HepG2 (cell line): ENCODE measurements around the gene DNASE1L2. TPM values are rescaled to one million over a fixed set of nuclear protein-coding genes. Genes with fewer than 3 reads are reported as not detected.

Source experiments
- ATF3 ChIP-seq: sonication (generic); formaldehyde crosslinking; IDR thresholded peaks from 2 replicates; pipeline ENCODE4 v1.4.0; 2020; ENCODE audit warnings: missing genetic modification reagents
- BATF2 ChIP-seq: sonication (generic); formaldehyde crosslinking; IDR thresholded peaks from 2 replicates; pipeline ENCODE4 v1.8.0; 2022; ENCODE audit warnings: mild to moderate bottlenecking, missing genetic modification reagents, moderate library complexity
- CENPX ChIP-seq: sonication (generic); formaldehyde crosslinking; IDR thresholded peaks from 2 replicates; pipeline ENCODE4 v1.9.0; 2021; ENCODE audit warnings: mild to moderate bottlenecking, missing genetic modification reagents, moderate library complexity
- CHCHD3 ChIP-seq: sonication (generic); formaldehyde crosslinking; IDR thresholded peaks from 2 replicates; pipeline ENCODE4 v1.8.0; 2022; ENCODE audit warnings: mild to moderate bottlenecking, missing genetic modification reagents, moderate library complexity
- DMAP1 ChIP-seq: IDR thresholded peaks from 2 replicates; pipeline ENCODE4 v1.6.1; 2016
- EED ChIP-seq: sonication (generic); formaldehyde crosslinking; IDR thresholded peaks from 2 replicates; pipeline ENCODE4 v1.5.0; 2020; ENCODE audit warnings: mild to moderate bottlenecking, missing genetic modification reagents
- GPBP1L1 ChIP-seq: sonication (generic); formaldehyde crosslinking; IDR thresholded peaks from 2 replicates; pipeline ENCODE4 v1.5.0; 2020; ENCODE audit warnings: mild to moderate bottlenecking, missing genetic modification reagents
- IKZF1 ChIP-seq: fragments of 450-650 bp; IDR thresholded peaks from 2 replicates; pipeline ENCODE4 v1.7.1; 2016
- IRX3 ChIP-seq: sonication (generic); formaldehyde crosslinking; IDR thresholded peaks from 2 replicates; pipeline ENCODE4 v1.8.1; 2023; ENCODE audit warnings: mild to moderate bottlenecking, low read depth, missing genetic modification reagents, borderline replicate concordance
- JDP2 ChIP-seq: sonication (generic); formaldehyde crosslinking; IDR thresholded peaks from 2 replicates; pipeline ENCODE4 v1.8.1; 2022; ENCODE audit warnings: missing genetic modification reagents, borderline replicate concordance
- MAX ChIP-seq: IDR thresholded peaks from 2 replicates; pipeline ENCODE4 v1.6.1; 2012; ENCODE audit warnings: inconsistent platforms
- MEIS2 ChIP-seq: sonication (generic); formaldehyde crosslinking; IDR thresholded peaks from 2 replicates; pipeline ENCODE4 v1.9.0; 2021; ENCODE audit warnings: mild to moderate bottlenecking, missing genetic modification reagents
- MTF2 ChIP-seq: sonication (generic); formaldehyde crosslinking; IDR thresholded peaks from 2 replicates; pipeline ENCODE4 v1.5.0; 2020; ENCODE audit warnings: missing genetic modification reagents, borderline replicate concordance
- MXI1 ChIP-seq: IDR thresholded peaks from 3 replicates; pipeline ENCODE4 v1.6.1; 2012; ENCODE audit warnings: low read depth, low read length, inconsistent platforms, borderline replicate concordance
- MYNN ChIP-seq: sonication (generic); formaldehyde crosslinking; IDR thresholded peaks from 2 replicates; pipeline ENCODE4 v1.4.0; 2020; ENCODE audit warnings: mild to moderate bottlenecking, low read depth, missing genetic modification reagents
- NCOA5 ChIP-seq: sonication (generic); formaldehyde crosslinking; IDR thresholded peaks from 2 replicates; pipeline ENCODE4 v1.4.0; 2020; ENCODE audit warnings: missing genetic modification reagents
- RBFOX2 ChIP-seq: fragments of 200-400 bp; formaldehyde crosslinking; IDR thresholded peaks from 2 replicates; pipeline ENCODE4 v1.6.1; 2017; ENCODE audit warnings: low read depth, mild to moderate bottlenecking, low read length
- RELA ChIP-seq: sonication (generic); formaldehyde crosslinking; IDR thresholded peaks from 2 replicates; pipeline ENCODE4 v1.4.0; 2020; ENCODE audit warnings: missing genetic modification reagents
- TCF7L2 ChIP-seq: IDR thresholded peaks from 2 replicates; pipeline ENCODE4 v1.6.1; 2011; ENCODE audit warnings: mild to moderate bottlenecking, low read depth, low read length, moderate library complexity
- TEAD3 ChIP-seq: optimal IDR thresholded peaks from 2 replicates; pipeline ENCODE3; 2016; ENCODE audit warnings: borderline replicate concordance
- TSC22D2 ChIP-seq: sonication (generic); formaldehyde crosslinking; IDR thresholded peaks from 2 replicates; pipeline ENCODE4 v1.5.1; 2020; ENCODE audit warnings: missing genetic modification reagents, mild to moderate bottlenecking, borderline replicate concordance
- WIZ ChIP-seq: sonication (generic); formaldehyde crosslinking; IDR thresholded peaks from 2 replicates; pipeline ENCODE4 v1.5.1; 2020; ENCODE audit warnings: mild to moderate bottlenecking, missing genetic modification reagents
- ZBTB3 ChIP-seq: sonication (generic); formaldehyde crosslinking; IDR thresholded peaks from 2 replicates; pipeline ENCODE4 v1.4.0; 2020; ENCODE audit warnings: low read depth, mild to moderate bottlenecking, moderate library complexity, missing genetic modification reagents, borderline replicate concordance
- ZNF20 ChIP-seq: sonication (generic); formaldehyde crosslinking; IDR thresholded peaks from 2 replicates; pipeline ENCODE4 v1.4.0; 2020; ENCODE audit warnings: mild to moderate bottlenecking, moderate library complexity, missing genetic modification reagents
- ZNF251 ChIP-seq: sonication (generic); formaldehyde crosslinking; IDR thresholded peaks from 2 replicates; pipeline ENCODE4 v1.9.0; 2021; ENCODE audit warnings: mild to moderate bottlenecking, missing genetic modification reagents
- ZNF326 ChIP-seq: sonication (generic); formaldehyde crosslinking; IDR thresholded peaks from 2 replicates; pipeline ENCODE4 v1.4.0; 2020; ENCODE audit warnings: missing genetic modification reagents, borderline replicate concordance
- ZNF354B ChIP-seq: sonication (generic); formaldehyde crosslinking; IDR thresholded peaks from 2 replicates; pipeline ENCODE4 v1.8.0; 2022; ENCODE audit warnings: mild to moderate bottlenecking, missing genetic modification reagents
- ZNF383 ChIP-seq: sonication (generic); formaldehyde crosslinking; IDR thresholded peaks from 2 replicates; pipeline ENCODE4 v1.4.0; 2020; ENCODE audit warnings: missing genetic modification reagents, mild to moderate bottlenecking, borderline replicate concordance
- ZNF441 ChIP-seq: sonication (generic); formaldehyde crosslinking; IDR thresholded peaks from 2 replicates; pipeline ENCODE4 v1.7.0; 2021; ENCODE audit warnings: missing genetic modification reagents, borderline replicate concordance
- ZNF543 ChIP-seq: sonication (generic); formaldehyde crosslinking; IDR thresholded peaks from 2 replicates; pipeline ENCODE4 v1.4.0; 2020; ENCODE audit warnings: mild to moderate bottlenecking, missing genetic modification reagents
- ZNF773 ChIP-seq: sonication (generic); formaldehyde crosslinking; IDR thresholded peaks from 2 replicates; pipeline ENCODE4 v1.4.0; 2020; ENCODE audit warnings: missing genetic modification reagents, borderline replicate concordance
- polyA plus RNA-seq, 8 experiments: library from polyadenylated mRNA; depleted of rRNA in 3 of 8; stranded (reverse) in 7 of 8; unstranded in 1 of 8; fragments of >200 nt; fragmentation: Illumina TruSeq in 4 of 8; extraction: Trizol in 4 of 8; gene quantifications; 2 replicates each; pipeline versions ENCODE4 v1.2.1 to v1.2.3, GENCODE V29; 2011 to 2016; ENCODE audit warnings: low read depth in 4 of 8, missing spikeins in 1 of 8, mixed read lengths in 1 of 8; ENCODE audit not compliant: insufficient read depth in 1 of 8
- total RNA-seq, 5 experiments: library from RNA; depleted of rRNA; stranded (reverse); fragments of >200 nt; fragmentation: Illumina TruSeq; extraction: Trizol; gene quantifications; 2 replicates each; pipeline ENCODE4 v1.2.3, GENCODE V29; 2016; ENCODE audit warnings: low read depth in 1 of 5

The DNASE1L2 gene
- total and polyA plus RNA-seq, 2 of the 13 experiments (the other 11 are each of a cell fraction or from before 2014, with no cell fraction given): 0.44 to 0.50 TPM

- TF ChIP-seq ZNF20 (CRISPR knock-in tag) (no peak), TCF7L2 (no peak), JDP2 (CRISPR knock-in tag) (no peak), EED (CRISPR knock-in tag) (no peak), CENPX (no peak), RELA (CRISPR knock-in tag) (no peak), ZNF354B (no peak), BATF2 (CRISPR knock-in tag) (no peak), IRX3 (CRISPR knock-in tag) (0 out of 2 replicates have a peak, but pooled peaks have one; percentile 10), MAX (peak; percentile 13; the same call in 1 of the 2 replicates), ZBTB3 (CRISPR knock-in tag) (no peak), TSC22D2 (no peak), ZNF441 (no peak), ZNF383 (CRISPR knock-in tag) (no peak), ATF3 (CRISPR knock-in tag) (no peak), NCOA5 (CRISPR knock-in tag) (no peak), ZNF251 (CRISPR knock-in tag) (no peak), WIZ (CRISPR knock-in tag) (no peak), GPBP1L1 (no peak), MXI1 (no peak), MTF2 (CRISPR knock-in tag) (no peak), CHCHD3 (peak; percentile 56; the same call in 1 of the 2 replicates), RBFOX2 (peak; percentile 37; the same call in 1 of the 2 replicates), ZNF326 (CRISPR knock-in tag) (no peak), MEIS2 (CRISPR knock-in tag) (peak; percentile 31; the same call in 1 of the 2 replicates), MYNN (CRISPR knock-in tag) (no peak), DMAP1 (CRISPR knock-in tag) (no peak), IKZF1 (no peak), ZNF773 (CRISPR knock-in tag) (no peak; the same call in 1 of the 2 replicates), ZNF543 (CRISPR knock-in tag) (no peak), TEAD3 (CRISPR knock-in tag) (no peak)
Measured at GRCh38 chr16:2213817-2214718, 22.2 kb upstream of the DNASE1L2 start (continued).
